Measurements from ENCODE around the gene ATG4A. TPM values are rescaled to one million over a fixed set of nuclear protein-coding genes. Genes with fewer than 3 reads are reported as not detected.

ATG4A gene
- total and polyA plus RNA-seq, 2 of the 8 experiments (the other 6 are each of a cell fraction or from before 2014, with no cell fraction given), result 1.2 to 2.0 TPM

GRCh38 chrX:108131471-108131870, 39.9 kb downstream of the ATG4A start:
- DNase-seq (ENCODE audit: low read depth in 1 of 2, low spot score in 2 of 2), result no peak

More at GRCh38 chrX:108131471-108131870, 39.9 kb downstream of the ATG4A start:
- Histone ChIP-seq H3K23ac (ENCODE audit: insufficient read length) (no peak overlapping the region), H3K4me2 (ENCODE audit: insufficient read depth in 1 of 2, low read depth in 2 of 2, low read length in 2 of 2) (no peak overlapping the region), H3K18ac (ENCODE audit: extremely low read depth, low read length) (no peak overlapping the region), H3K27me3 (replicated peaks in 1 of 4; ENCODE audit: control insufficient read depth in 3 of 4, extremely low read depth in 1 of 4, insufficient read depth in 3 of 4, low read length in 3 of 4) (no peaks in the 10 kb centered on the region), H2BK15ac (ENCODE audit: low read length) (no peak overlapping the region), H2AFZ (ENCODE audit: low read length) (no peak overlapping the region), H3K79me2 (ENCODE audit: control insufficient read depth in 1 of 2, insufficient read depth in 2 of 2, low read length in 2 of 2) (no peaks in the 10 kb centered on the region), H4K20me1 (replicated peaks in 1 of 2; ENCODE audit: control insufficient read depth in 1 of 2, insufficient read depth in 2 of 2, low read length in 2 of 2) (no peaks in the 10 kb centered on the region), H3K14ac (ENCODE audit: insufficient read length) (no peak overlapping the region), H3K36me3 (ENCODE audit: control insufficient read depth in 2 of 4, insufficient read depth in 4 of 4, low read length in 3 of 4) (no peaks in the 10 kb centered on the region), H3K79me1 (ENCODE audit: low read depth, low read length) (no peaks in the 10 kb centered on the region), H3K4me1 (replicated peaks in 1 of 4; ENCODE audit: control insufficient read depth in 3 of 4, insufficient read depth in 4 of 4, low read length in 3 of 4) (peaks cover 0 to 3% (median 0%) of the 10 kb centered on the region in 4 experiments; a peak in 1 of 7 replicates), H3K56ac (replicated peaks; ENCODE audit: insufficient read length, low read depth, low read length) (no peak overlapping the region), H3K4ac (replicated peaks; ENCODE audit: insufficient read length, low read depth, low read length) (no peak overlapping the region), H3K9me3 (ENCODE audit: insufficient read depth in 2 of 2, low read depth in 1 of 2, low read length in 1 of 2) (no peaks in the 10 kb centered on the region), H2BK5ac (ENCODE audit: low read depth, low read length) (no peak overlapping the region), H3K9ac (replicated peaks in 1 of 4; ENCODE audit: extremely low read depth in 1 of 4, low read depth in 3 of 4, low read length in 3 of 4) (no peak overlapping the region), H2AK5ac (ENCODE audit: low read depth, low read length) (no peak overlapping the region), H4K8ac (ENCODE audit: extremely low read depth, insufficient read depth, low read length) (no peak overlapping the region), H3K4me3 (ENCODE audit: extremely low read depth in 1 of 4, insufficient read depth in 2 of 4, low read depth in 3 of 4, low read length in 4 of 4) (no peak overlapping the region), H2BK12ac (ENCODE audit: low read depth, low read length) (no peak overlapping the region), H4K91ac (replicated peaks; ENCODE audit: insufficient read length, low read length) (no peak overlapping the region), H2BK20ac (ENCODE audit: low read length) (no peak overlapping the region), H3K23me2 (ENCODE audit: low read depth, low read length) (no peaks in the 10 kb centered on the region), H3K27ac (ENCODE audit: low read depth, low read length) (no peak overlapping the region), H2BK120ac (replicated peaks; ENCODE audit: low read depth, low read length) (no peak overlapping the region), H4K5ac (ENCODE audit: insufficient read length, low read depth, low read length) (no peak overlapping the region)
- 83% methylated on average over 2 of the region's 2 CpGs; no CpG with 5 or more reads in 1 of the 2 experiments for WGBS, 2 experiments (ENCODE audit: extremely low coverage in 1 of 2, insufficient coverage in 1 of 2, insufficient read length in 1 of 2, insufficient replicate concordance in 2 of 2, low coverage in 1 of 2, low lambda C conversion rate in 2 of 2, missing lambda C conversion rate in 1 of 2)
- TF ChIP-seq SUZ12 (IDR thresholded peaks at IDR 0.05; ENCODE audit: low read length) (no peak), CBX5 (IDR thresholded peaks at IDR 0.05; ENCODE audit: low read depth, low read length) (no peak), CREB1 (IDR thresholded peaks at IDR 0.05) (no peak), POU5F1 (IDR thresholded peaks at IDR 0.05; ENCODE audit: low read depth, low read length) (no peak), BCL11A (IDR thresholded peaks at IDR 0.05; ENCODE audit: low read depth in 2 of 2, low read length in 2 of 2) (no peak), KDM5A (IDR thresholded peaks at IDR 0.05; ENCODE audit: low read length) (no peak), RBBP5 (IDR thresholded peaks at IDR 0.05; ENCODE audit: borderline replicate concordance, low read depth, low read length) (no peak), TBP (IDR thresholded peaks at IDR 0.05; ENCODE audit: low read depth, low read length) (no peak)
- no peak for FAIRE-seq
- CTCF ChIA-PET (ENCODE audit: partially characterized antibody), result interaction anchor here (0.6 to 1.0 kb wide), 3 partner anchors 9 to 735 kb away, joined by 3 to 5 read pairs (median 4); no protein-coding TSS in a partner anchor
- POLR2A ChIA-PET (ENCODE audit: partially characterized antibody), result no interaction called here

All from H1 (cell line).